Measurements from ENCODE around the gene ITGA7.
"Not testable (repeated sequence)": the region's sequence is repeated elsewhere in the genome, so short reads cannot be mapped to it uniquely, and the experiment has no call there.

Gene ITGA7

GRCh38 chr12:55658635-55659391, 48.9 kb downstream of the ITGA7 start:
- H3K27ac ChIP-seq = no peak overlapping the region
- no peak for DNase-seq (ENCODE audit: low read depth, low spot score)

GRCh38 chr12:55658212-55658611, 49.5 kb downstream of the ITGA7 start:
- H3K27ac ChIP-seq = no peak overlapping the region
- no peak for DNase-seq (ENCODE audit: low read depth, low spot score)

- H3K27ac ChIP-seq = no peak overlapping the region
- no peak for DNase-seq (ENCODE audit: low read depth, low spot score)
Measured at GRCh38 chr12:55657212-55657611, 50.5 kb downstream of the ITGA7 start.

GRCh38 chr12:55654511-55655214, 53.0 kb downstream of the ITGA7 start:
- no peak overlapping the region for H3K27ac ChIP-seq
- DNase-seq (ENCODE audit: low read depth, low spot score) = no peak

- no peak for DNase-seq (ENCODE audit: low read depth, low spot score)
- H3K27ac ChIP-seq = no peak overlapping the region
Measured at GRCh38 chr12:55653031-55653430, 54.7 kb downstream of the ITGA7 start.

GRCh38 chr12:55652352-55652751, 55.4 kb downstream of the ITGA7 start:
- no peak overlapping the region for H3K27ac ChIP-seq
- no peak for DNase-seq (ENCODE audit: low read depth, low spot score)

GRCh38 chr12:55651299-55651683, 56.4 kb downstream of the ITGA7 start:
- no peak for DNase-seq (ENCODE audit: low read depth, low spot score)
- H3K27ac ChIP-seq = no peak overlapping the region

GRCh38 chr12:55650620-55651298, 56.9 kb downstream of the ITGA7 start:
- H3K27ac ChIP-seq; DNase-seq (ENCODE audit: low read depth, low spot score): not testable (repeated sequence)

GRCh38 chr12:55647027-55647426, 60.7 kb downstream of the ITGA7 start:
- no peak for DNase-seq (ENCODE audit: low read depth, low spot score)
- no peak overlapping the region for H3K27ac ChIP-seq

- no peak overlapping the region for H3K27ac ChIP-seq
- DNase-seq (ENCODE audit: low read depth, low spot score) = no peak
Measured at GRCh38 chr12:55644591-55644990, 63.1 kb downstream of the ITGA7 start.

- no peak for DNase-seq (ENCODE audit: low read depth, low spot score)
- H3K27ac ChIP-seq = no peak overlapping the region
Measured at GRCh38 chr12:55642669-55643068, 65.0 kb downstream of the ITGA7 start.

- H3K27ac ChIP-seq = no peak overlapping the region
- no peak for DNase-seq (ENCODE audit: low read depth, low spot score)
Measured at GRCh38 chr12:55642267-55642666, 65.4 kb downstream of the ITGA7 start.

- no peak overlapping the region for H3K27ac ChIP-seq
- DNase-seq (ENCODE audit: low read depth, low spot score) = no peak
Measured at GRCh38 chr12:55641595-55641994, 66.1 kb downstream of the ITGA7 start.

GRCh38 chr12:55637467-55637866, 70.2 kb downstream of the ITGA7 start:
- no peak overlapping the region for H3K27ac ChIP-seq
- DNase-seq (ENCODE audit: low read depth, low spot score) = no peak

- DNase-seq (ENCODE audit: low read depth, low spot score) = no peak
- H3K27ac ChIP-seq = no peak within 1 kb of the TSS
Measured at GRCh38 chr12:55636853-55637252, 70.9 kb downstream of the ITGA7 start, which contains the start of gene OR10P1. Gene OR10P1, plus strand, starts transcription at chr12:55636892. Its CDS starts 0 bp downstream, at chr12:55636892.

- no peak for DNase-seq (ENCODE audit: low read depth, low spot score)
- H3K27ac ChIP-seq = no peak overlapping the region
Measured at GRCh38 chr12:55636116-55636655, 71.5 kb downstream of the ITGA7 start.
